GM21619 (cell line): ENCODE measurements around the gene FBXO3.
"Not testable (repeated sequence)": the region's sequence is repeated elsewhere in the genome, so short reads cannot be mapped to it uniquely, and the experiment has no call there.

ENCODE experiments used
- ATAC-seq: cut with Tn5 transposase; IDR thresholded peaks from one replicate; pipeline ENCODE4 v1.9.1; 2021; ENCODE audit not compliant: unreplicated experiment

FBXO3 gene, protein sequence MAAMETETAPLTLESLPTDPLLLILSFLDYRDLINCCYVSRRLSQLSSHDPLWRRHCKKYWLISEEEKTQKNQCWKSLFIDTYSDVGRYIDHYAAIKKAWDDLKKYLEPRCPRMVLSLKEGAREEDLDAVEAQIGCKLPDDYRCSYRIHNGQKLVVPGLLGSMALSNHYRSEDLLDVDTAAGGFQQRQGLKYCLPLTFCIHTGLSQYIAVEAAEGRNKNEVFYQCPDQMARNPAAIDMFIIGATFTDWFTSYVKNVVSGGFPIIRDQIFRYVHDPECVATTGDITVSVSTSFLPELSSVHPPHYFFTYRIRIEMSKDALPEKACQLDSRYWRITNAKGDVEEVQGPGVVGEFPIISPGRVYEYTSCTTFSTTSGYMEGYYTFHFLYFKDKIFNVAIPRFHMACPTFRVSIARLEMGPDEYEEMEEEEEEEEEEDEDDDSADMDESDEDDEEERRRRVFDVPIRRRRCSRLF

DNA sequence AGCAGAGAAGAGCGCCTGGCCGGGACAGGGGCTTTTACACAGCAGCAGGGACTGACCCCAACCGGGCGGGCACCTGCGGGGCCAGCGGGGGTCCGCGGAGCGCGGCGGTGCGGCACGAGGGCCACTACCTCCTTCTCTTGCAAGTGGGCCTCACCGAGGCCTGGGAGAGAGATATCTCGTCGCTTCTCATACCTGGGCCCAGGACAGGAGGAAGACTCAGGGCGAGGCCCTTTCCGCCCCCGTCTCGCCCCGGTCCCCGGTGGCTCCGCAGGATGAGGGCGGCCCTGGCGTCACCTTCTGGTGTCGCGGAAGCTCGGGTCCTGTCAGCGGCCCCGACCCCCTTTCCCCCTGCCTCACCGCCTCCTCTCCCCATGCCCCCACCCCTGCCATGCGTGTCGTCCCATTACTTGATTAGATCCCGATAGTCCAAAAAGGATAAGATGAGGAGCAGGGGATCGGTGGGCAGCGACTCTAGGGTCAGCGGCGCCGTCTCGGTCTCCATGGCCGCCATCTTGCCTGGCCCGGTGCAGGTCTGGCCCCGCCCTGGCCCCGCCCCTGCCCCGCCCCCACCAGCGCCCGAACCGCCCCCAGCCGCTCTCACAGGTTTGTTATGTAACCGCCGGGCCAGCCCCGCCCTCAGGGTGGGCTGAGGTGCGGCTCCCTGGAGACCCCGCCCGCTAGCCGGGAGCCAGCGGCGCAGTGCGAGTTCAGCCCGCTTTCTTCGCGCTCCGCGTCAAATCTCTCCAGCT lies at the start of gene FBXO3:
Gene FBXO3, minus strand, starts transcription at position 534 of the 749 bp plus-strand sequence. Its CDS starts 23 bp downstream, at position 511.
- ATAC-seq = peak; percentile 64

DNA sequence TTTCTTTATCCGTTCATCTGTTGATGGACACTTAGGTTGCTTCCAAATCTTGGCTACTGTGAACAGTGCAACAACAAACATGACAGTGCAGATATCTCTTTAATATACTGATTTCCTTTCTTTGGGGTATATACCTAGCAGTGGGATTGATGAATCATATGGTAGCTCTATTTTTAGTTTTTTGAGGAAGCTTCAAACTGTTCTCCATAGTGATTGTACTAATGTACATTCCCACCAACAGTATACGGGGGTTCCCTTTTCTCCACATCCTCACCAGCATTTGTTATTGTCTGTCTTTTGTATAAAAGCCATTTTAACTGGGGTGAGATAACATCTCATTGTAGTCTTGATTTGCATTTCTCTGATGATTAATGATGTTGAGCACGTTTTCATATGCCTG lies 48.7 kb upstream of the FBXO3 start:
- not testable (repeated sequence) for ATAC-seq

DNA sequence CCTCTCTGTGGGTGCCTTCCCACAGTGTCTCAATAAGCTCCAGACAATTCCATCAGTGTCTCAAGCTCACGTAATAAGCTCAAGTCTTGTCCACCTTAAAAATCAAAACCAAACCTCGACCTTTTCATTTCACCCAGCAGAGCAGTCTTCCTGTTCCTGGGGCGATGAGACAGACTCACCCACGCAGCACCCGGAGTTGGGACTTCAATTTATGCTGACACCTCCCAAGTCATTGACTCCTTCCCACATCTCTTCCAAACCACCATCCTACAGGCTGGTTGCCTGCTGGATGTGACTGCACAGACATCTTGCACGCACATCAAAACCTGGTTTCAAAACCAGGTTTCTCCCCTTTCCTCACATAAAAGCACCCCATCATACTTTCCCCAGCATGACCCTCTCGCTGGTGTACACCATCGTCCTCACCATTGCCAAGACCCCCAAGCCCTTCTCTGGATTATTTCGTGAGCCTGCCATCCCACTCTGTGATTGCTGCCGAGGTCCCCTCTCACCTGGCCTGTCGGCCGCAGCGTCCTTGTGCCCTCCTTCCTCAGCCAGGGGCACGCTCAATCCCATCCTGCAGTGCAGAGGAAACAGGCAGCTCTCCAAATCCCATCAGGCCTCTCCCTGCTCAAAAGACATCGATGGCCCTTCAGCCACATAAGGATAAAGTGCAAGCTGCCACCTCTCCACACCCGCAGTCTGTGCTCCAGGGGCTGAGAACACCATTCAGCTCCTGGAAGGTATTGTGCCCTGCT lies 45.1 kb upstream of the FBXO3 start:
- ATAC-seq = no peak

DNA sequence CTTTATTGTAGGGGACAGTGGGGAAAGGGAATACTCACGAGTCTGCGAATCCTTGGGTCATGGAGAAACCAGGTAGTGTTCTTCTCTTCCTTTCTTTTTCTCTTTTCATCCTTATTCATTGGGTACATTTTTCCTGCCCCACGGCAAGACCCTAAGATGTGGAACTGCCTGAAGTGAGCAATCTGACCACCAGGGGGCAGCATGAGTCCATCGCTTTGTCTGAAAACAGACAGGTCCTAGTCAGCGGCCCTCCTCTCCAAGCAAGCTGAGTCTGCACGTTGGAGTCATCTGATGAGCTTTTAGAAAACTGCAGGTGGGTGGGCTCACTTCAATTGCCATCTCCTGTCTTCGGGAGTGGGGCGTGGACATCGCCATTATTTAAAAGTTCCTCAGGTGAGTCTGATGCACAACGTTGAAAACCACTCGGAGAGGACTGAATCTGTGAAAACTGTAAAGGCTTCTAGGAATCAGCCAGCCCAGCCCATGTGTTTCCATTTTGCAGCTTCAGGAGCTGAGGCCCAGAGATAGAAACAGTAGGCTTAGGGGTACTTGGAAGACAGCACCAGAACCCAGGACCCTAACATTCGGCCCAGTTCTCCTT lies 34.0 kb upstream of the FBXO3 start:
- ATAC-seq = peak; percentile 70

GRCh38 chr11:33804471-33804870 lies 30.2 kb upstream of the FBXO3 start:
- no peak for ATAC-seq

DNA sequence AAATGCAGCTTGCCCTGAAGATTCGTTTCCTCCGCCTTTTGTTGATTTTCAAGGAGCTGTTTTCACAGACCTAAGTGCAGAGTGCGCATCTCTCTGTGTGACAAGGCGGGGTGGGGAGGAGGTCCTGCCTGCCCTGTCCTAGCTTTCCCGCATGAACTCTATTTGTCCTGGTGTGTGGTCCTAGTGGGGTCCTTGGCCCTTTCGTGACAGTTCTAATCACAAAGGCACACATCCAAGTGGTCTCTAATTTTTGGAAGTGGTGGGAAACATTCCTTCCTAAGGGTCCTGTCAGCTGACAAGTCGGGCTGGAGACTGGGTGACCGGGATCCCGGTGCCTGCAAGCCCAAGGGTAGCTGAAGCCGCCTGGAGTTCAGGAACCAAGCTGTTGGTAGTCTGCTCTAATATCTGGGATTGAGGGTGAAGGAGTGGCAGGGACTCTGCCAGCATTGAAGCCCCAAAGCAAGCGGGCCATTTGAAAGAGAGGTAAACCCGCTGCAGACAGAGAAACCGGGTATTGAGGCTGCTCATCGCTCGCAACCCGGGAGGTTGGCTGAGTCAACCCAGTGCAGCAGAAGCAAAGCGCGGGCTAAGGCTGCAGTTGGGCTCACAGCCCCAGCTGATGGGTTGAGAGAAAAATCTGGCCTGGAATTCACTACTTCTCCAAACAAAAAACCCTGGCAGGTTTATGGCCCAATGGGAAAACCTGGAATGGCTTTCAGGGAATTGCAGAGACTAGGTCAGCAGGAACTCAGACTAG lies 28.1 kb upstream of the FBXO3 start:
- ATAC-seq = no peak

GRCh38 chr11:33801821-33802193 lies 27.5 kb upstream of the FBXO3 start:
- peak; percentile 74 for ATAC-seq

GRCh38 chr11:33797879-33798278 lies 23.6 kb upstream of the FBXO3 start:
- ATAC-seq = no peak

- ATAC-seq = no peak
Measured at GRCh38 chr11:33790040-33790439, 15.7 kb upstream of the FBXO3 start.

DNA sequence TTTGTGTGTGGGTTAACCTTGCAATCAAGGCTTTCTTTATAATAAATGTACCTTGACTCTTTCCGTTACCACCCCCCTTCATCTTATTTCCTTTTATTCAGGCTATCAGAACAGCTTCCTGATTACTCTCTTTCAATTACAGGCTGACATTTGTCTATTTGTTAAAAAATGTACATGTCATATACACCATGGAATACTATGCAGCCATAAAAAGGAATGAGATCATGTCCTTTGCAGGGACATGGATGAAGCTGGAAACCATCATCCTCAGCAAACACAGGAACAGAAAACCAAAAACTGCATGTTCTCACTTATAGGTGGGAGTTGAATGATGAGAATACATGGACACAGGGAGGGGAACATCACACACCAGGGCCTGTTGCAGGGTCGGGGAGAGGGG lies 13.8 kb upstream of the FBXO3 start:
- not testable (repeated sequence) for ATAC-seq

GRCh38 chr11:33787076-33787475 lies 12.8 kb upstream of the FBXO3 start:
- no peak for ATAC-seq

- no peak for ATAC-seq
Measured at GRCh38 chr11:33785609-33786008, 11.3 kb upstream of the FBXO3 start.

- ATAC-seq = no peak
Measured at GRCh38 chr11:33779849-33780528, 5.7 kb upstream of the FBXO3 start.

DNA sequence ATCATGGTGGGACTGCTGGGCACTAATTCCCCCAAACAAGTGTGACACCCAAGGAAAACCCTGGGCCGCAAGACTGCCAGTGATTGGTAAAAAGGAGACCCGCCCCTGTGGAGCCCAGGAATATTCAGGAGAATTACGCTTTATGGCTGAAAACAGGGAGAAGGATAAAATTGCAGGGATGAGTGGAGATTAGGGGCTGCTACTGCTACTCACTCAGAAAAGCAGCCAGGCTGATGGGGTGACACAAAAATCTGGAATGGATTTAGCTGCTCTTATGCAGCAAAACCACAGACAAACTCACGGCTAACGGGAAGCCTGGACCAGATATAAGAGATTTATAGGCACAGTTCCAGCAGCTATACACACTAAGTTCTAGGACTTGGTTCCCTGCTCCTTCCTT lies 4.4 kb upstream of the FBXO3 start:
- ATAC-seq = no peak

- ATAC-seq = no peak
Measured at GRCh38 chr11:33777906-33778305, 3.6 kb upstream of the FBXO3 start.

DNA sequence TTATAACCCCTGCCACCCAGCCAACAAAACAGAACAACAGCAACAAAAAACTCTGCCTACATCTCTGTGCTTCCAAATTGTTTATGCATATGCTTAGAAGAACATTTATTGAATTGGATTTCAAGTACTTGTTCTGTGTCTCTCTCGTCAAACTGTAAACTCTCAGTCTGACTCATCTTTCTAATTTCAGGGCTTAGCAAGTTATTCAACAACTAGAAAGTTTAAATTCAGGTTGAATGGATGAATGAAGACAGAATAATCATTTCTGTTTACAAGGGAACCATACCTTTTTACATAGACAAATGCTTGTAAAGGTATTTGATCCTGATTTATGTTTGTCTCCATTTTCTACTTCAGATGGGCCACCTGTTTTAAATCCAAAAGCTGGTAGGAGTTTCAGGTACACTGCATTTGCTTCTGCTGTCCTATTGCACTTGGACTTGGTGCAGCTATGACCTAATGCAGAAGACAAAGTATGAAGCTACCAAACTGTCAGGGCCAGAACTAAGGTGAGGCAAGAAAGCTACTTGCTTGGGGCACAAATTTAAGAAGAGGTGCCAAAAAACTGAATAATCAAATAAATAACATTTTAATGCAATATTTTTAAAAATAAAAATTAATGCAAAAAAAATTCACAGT lies 1.6 kb upstream of the FBXO3 start:
- peak; percentile 31 for ATAC-seq

DNA sequence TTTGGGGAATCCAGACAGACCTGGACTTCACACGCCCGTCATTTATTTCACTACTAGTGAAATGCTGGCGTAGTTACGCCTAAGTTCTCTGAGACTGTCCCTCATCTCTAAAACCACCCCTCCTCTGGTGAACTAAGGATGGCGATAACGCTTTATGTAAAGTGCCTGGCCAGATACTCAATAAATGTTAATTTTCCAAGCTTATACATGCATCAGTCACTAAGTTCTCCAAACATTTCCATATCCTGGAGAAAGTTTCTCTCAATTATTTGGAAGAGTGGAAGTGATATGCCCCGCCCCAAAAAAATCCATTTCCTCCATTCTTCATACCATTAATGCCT lies 1.1 kb upstream of the FBXO3 start:
- ATAC-seq = no peak

- no peak for ATAC-seq
Measured at GRCh38 chr11:33774736-33775466, 581 bp upstream of the FBXO3 start.
